Type B pancreatic cell (in vitro differentiated cells): ENCODE measurements around the gene NTM. TPM values are rescaled to one million over a fixed set of nuclear protein-coding genes. Genes with fewer than 3 reads are reported as not detected.
A peak's percentile ranks its signal among the peaks of the same experiment; 100 is the strongest.

Experiments used
- DNase-seq: peaks from one replicate; pipeline ENCODE4 v3.0.0; 2021; ENCODE audit warnings: mixed read lengths; ENCODE audit not compliant: unreplicated experiment; ENCODE audit errors: extremely low spot score
- H3K27ac Mint-ChIP-seq: 2 replicates; pipeline ENCODE4 v1.8.0; 2021; ENCODE audit warnings: mild to moderate bottlenecking, mixed read lengths
- H3K27me3 Mint-ChIP-seq: 2 replicates; pipeline ENCODE4 v1.8.0; 2021; ENCODE audit warnings: mixed read lengths
- H3K36me3 Mint-ChIP-seq: 2 replicates; pipeline ENCODE4 v1.8.0; 2021; ENCODE audit warnings: mixed read lengths
- H3K4me1 Mint-ChIP-seq: one replicate; pipeline ENCODE4 v1.8.0; 2021; ENCODE audit warnings: mixed read lengths; ENCODE audit not compliant: unreplicated experiment
- H3K4me3 Mint-ChIP-seq: 2 replicates; pipeline ENCODE4 v1.8.0; 2021; ENCODE audit warnings: mild to moderate bottlenecking, mixed read lengths
- H3K9me3 Mint-ChIP-seq: 2 replicates; pipeline ENCODE4 v1.8.0; 2021; ENCODE audit warnings: mixed read lengths
- CTCF ChIP-seq: fragments of 200-600 bp; sonication (generic); conservative IDR thresholded peaks from 2 replicates; pipeline ENCODE4 v1.5.0; 2021; ENCODE audit warnings: antibody characterized with exemption, mild to moderate bottlenecking
- total RNA-seq: library from RNA; stranded (reverse); gene quantifications from 2 replicates; pipeline ENCODE4 v1.2.1, GENCODE V29; 2021; ENCODE audit warnings: low replicate concordance

NTM gene
- total RNA-seq, 1 donor from 2014 or later, result 19.2 TPM

- Mint-ChIP-seq H3K27me3 (peaks cover 5% of the 10 kb centered on the region), H3K36me3 (no peaks in the 10 kb centered on the region), H3K4me3 (no peak overlapping the region), H3K9me3 (no peaks in the 10 kb centered on the region), H3K4me1 (peaks cover 4% of the 10 kb centered on the region), H3K27ac (peak overlapping the region; percentile 39)
- DNase-seq, result no peak
- peak; percentile 75 for TF ChIP-seq CTCF
These were observed 37.7 kb downstream of the NTM start for GRCh38 chr11:131408025-131408640.

- Mint-ChIP-seq H3K27ac (no peak overlapping the region), H3K9me3 (no peaks in the 10 kb centered on the region), H3K4me1 (peaks cover 4% of the 10 kb centered on the region), H3K4me3 (no peak overlapping the region), H3K27me3 (peaks cover 10% of the 10 kb centered on the region), H3K36me3 (no peaks in the 10 kb centered on the region)
- no peak for TF ChIP-seq CTCF
- DNase-seq, result no peak
These were observed 38.9 kb downstream of the NTM start for GRCh38 chr11:131409345-131409744.

- TF ChIP-seq CTCF, result no peak
- H3K9me3 Mint-ChIP-seq, result peaks cover 5% of the 10 kb centered on the region
- H3K27me3 Mint-ChIP-seq, result peaks cover 10% of the 10 kb centered on the region
- no peak overlapping the region for H3K4me3 Mint-ChIP-seq
- H3K36me3 Mint-ChIP-seq, result no peaks in the 10 kb centered on the region
- no peak overlapping the region for H3K27ac Mint-ChIP-seq
- DNase-seq, result no peak
- peaks cover 4% of the 10 kb centered on the region for H3K4me1 Mint-ChIP-seq
These were observed 41.2 kb downstream of the NTM start for GRCh38 chr11:131411636-131412035.

GRCh38 chr11:131412061-131412460 lies 41.6 kb downstream of the NTM start:
- TF ChIP-seq CTCF, result no peak
- no peaks in the 10 kb centered on the region for H3K36me3 Mint-ChIP-seq
- peaks cover 4% of the 10 kb centered on the region for H3K4me1 Mint-ChIP-seq
- peaks cover 5% of the 10 kb centered on the region for H3K9me3 Mint-ChIP-seq
- H3K4me3 Mint-ChIP-seq, result no peak overlapping the region
- DNase-seq, result no peak
- no peak overlapping the region for H3K27ac Mint-ChIP-seq
- peaks cover 10% of the 10 kb centered on the region for H3K27me3 Mint-ChIP-seq

- Mint-ChIP-seq H3K36me3 (no peaks in the 10 kb centered on the region), H3K4me3 (no peak overlapping the region), H3K27me3 (peaks cover 9% of the 10 kb centered on the region), H3K27ac (no peak overlapping the region), H3K4me1 (peaks cover under 1% of the 10 kb centered on the region), H3K9me3 (peaks cover 5% of the 10 kb centered on the region)
- DNase-seq, result no peak
- no peak for TF ChIP-seq CTCF
These were observed 42.8 kb downstream of the NTM start for GRCh38 chr11:131413217-131413616.
